ENCODE data around the gene TPM1. TPM values are rescaled to one million over a fixed set of nuclear protein-coding genes. Genes with fewer than 3 reads are reported as not detected.
A peak's percentile ranks its signal among the peaks of the same experiment; 100 is the strongest.

Gene TPM1
- total RNA-seq, 6 experiments from 2014 or later, result 1,264 to 1,620 (median 1,342) TPM

DNA sequence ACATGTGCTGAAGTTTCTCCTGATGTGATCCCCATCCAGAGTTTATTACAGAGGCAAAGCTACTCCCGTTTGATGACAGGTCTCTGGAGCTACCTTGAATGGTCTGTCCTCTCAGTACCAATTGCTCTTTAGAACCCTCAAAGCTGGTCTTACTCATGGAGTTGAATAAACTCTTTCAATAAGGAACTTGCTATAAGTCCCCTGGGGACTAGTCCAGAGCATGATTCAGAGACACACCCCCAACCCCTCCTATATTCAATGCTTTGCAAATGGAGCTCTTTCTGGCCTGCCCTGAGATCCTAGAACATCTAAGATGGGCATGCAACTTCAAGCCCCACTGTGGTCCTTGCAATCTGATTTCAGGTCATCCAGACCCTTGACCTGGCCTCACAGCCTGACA is 23.9 kb upstream of the TPM1 start:
- Mint-ChIP-seq H3K27me3 (ENCODE audit: insufficient read depth) (no peaks in the 10 kb centered on the region; the same call in 1 of the 2 replicates), H3K27ac (no peak overlapping the region; the same call in 1 of the 2 replicates), H3K4me3 (no peak overlapping the region), H3K9me3 (0 out of 2 replicates have a peak, but pooled peaks cover 4% of the 10 kb centered on the region), H3K4me1 (ENCODE audit: low read depth) (peaks cover 85% of the 10 kb centered on the region), H3K36me3 (ENCODE audit: low read depth) (no peaks in the 10 kb centered on the region)
- TF ChIP-seq, protein P1, sequence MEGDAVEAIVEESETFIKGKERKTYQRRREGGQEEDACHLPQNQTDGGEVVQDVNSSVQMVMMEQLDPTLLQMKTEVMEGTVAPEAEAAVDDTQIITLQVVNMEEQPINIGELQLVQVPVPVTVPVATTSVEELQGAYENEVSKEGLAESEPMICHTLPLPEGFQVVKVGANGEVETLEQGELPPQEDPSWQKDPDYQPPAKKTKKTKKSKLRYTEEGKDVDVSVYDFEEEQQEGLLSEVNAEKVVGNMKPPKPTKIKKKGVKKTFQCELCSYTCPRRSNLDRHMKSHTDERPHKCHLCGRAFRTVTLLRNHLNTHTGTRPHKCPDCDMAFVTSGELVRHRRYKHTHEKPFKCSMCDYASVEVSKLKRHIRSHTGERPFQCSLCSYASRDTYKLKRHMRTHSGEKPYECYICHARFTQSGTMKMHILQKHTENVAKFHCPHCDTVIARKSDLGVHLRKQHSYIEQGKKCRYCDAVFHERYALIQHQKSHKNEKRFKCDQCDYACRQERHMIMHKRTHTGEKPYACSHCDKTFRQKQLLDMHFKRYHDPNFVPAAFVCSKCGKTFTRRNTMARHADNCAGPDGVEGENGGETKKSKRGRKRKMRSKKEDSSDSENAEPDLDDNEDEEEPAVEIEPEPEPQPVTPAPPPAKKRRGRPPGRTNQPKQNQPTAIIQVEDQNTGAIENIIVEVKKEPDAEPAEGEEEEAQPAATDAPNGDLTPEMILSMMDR (IDR thresholded peaks at IDR 0.05), result no peak
- no peak for DNase-seq

DNA sequence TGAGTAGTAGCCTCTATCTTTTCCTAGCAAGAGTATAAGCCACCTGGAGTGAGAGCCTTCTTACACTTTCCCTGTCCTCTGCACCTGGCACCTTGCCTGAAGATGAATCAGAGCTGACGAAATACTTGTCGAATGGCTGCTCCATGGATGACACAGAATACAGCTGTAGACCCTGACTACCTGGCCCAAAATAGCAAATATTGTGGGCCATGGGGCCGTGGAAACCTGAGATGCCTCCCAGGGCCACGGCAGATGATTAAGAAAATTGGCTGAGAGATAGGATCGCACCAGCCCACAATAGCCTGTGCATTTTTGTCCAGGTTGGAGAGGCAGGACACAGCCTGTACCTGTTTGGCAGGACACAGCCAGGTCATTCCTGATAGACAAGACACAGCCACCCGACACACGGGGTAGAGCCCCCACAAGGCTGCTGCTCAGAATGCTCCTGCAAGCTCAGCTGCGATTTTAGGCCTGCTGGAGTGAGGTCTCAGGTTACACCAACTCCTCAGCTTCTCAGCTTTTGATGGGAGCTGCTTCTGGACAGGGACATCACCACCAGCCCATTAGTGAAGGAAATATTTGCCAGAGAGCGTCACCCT is 22.9 kb upstream of the TPM1 start:
- DNase-seq, result peak; percentile 82
- Mint-ChIP-seq H3K27me3 (ENCODE audit: insufficient read depth) (no peaks in the 10 kb centered on the region; the same call in 1 of the 2 replicates), H3K4me3 (peak overlapping the region; percentile 39), H3K36me3 (ENCODE audit: low read depth) (no peaks in the 10 kb centered on the region), H3K9me3 (0 out of 2 replicates have a peak, but pooled peaks cover 4% of the 10 kb centered on the region), H3K4me1 (ENCODE audit: low read depth) (peaks cover 85% of the 10 kb centered on the region), H3K27ac (peak overlapping the region; percentile 77)
- TF ChIP-seq, protein P1 (IDR thresholded peaks at IDR 0.05), result no peak

DNA sequence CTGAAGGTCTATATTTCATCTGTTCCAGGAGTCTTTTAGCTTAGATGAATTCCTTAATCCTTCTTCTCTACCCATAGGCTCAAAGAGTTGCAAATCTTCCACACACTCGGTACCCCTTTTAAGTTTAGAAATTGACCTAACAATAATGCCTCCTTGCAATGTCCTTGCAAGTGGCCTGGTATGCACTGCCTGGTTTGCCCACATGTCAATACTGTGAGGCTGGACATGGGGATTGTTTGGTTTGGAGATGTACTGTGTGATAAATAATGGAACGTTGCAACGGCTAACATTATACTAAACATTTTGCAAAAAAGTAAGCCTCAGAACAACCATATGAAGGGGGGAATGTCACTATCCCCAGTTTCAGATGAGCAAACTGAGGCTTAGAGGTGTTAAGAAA is 22.4 kb upstream of the TPM1 start:
- no peaks in the 10 kb centered on the region; the same call in 1 of the 2 replicates for H3K27me3 Mint-ChIP-seq (ENCODE audit: insufficient read depth)
- TF ChIP-seq, protein P1 (IDR thresholded peaks at IDR 0.05), result no peak
- DNase-seq, result no peak
- H3K4me1 Mint-ChIP-seq (ENCODE audit: low read depth), result peaks cover 82% of the 10 kb centered on the region
- no peaks in the 10 kb centered on the region for H3K36me3 Mint-ChIP-seq (ENCODE audit: low read depth)
- peak overlapping the region; percentile 77 for H3K27ac Mint-ChIP-seq
- H3K4me3 Mint-ChIP-seq, result peak overlapping the region; percentile 39
- 0 out of 2 replicates have a peak, but pooled peaks cover 4% of the 10 kb centered on the region for H3K9me3 Mint-ChIP-seq

DNA sequence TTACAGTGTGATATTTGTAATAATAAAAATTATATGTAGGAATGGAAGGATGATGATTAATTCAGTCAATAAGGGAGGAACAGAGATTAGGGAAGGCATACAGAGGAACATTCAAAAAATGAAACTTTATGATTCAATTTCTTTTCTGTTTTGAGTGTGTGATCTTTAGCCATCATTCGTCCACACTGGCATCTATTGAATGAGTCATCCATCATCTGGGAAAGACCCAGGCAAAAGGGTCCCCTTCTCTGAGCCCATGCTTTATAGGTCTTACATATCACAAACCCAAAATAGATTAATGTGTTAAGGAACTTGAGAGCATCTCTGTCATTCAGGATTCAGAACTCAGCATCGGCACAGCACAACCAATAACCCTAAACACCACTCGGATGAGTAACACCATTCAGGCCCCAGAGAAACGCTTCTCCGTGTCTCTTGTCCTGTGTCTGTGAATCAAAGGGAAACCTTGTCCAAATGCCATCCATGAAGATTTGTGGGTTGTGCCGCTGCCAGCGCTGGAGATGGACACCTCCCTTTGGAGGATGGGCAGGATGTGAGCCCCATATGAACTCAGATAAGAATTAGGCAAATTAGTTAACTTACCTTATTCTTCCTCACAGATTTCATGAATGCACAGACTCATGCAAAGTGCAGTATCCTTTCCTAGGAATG is 21.7 kb upstream of the TPM1 start:
- no peaks in the 10 kb centered on the region; the same call in 1 of the 2 replicates for H3K27me3 Mint-ChIP-seq (ENCODE audit: insufficient read depth)
- DNase-seq, result no peak
- no peak overlapping the region for H3K27ac Mint-ChIP-seq
- no peak overlapping the region for H3K4me3 Mint-ChIP-seq
- no peaks in the 10 kb centered on the region for H3K36me3 Mint-ChIP-seq (ENCODE audit: low read depth)
- peaks cover 74% of the 10 kb centered on the region for H3K4me1 Mint-ChIP-seq (ENCODE audit: low read depth)
- TF ChIP-seq, protein P1 (IDR thresholded peaks at IDR 0.05), result no peak
- H3K9me3 Mint-ChIP-seq, result 0 out of 2 replicates have a peak, but pooled peaks cover 4% of the 10 kb centered on the region

DNA sequence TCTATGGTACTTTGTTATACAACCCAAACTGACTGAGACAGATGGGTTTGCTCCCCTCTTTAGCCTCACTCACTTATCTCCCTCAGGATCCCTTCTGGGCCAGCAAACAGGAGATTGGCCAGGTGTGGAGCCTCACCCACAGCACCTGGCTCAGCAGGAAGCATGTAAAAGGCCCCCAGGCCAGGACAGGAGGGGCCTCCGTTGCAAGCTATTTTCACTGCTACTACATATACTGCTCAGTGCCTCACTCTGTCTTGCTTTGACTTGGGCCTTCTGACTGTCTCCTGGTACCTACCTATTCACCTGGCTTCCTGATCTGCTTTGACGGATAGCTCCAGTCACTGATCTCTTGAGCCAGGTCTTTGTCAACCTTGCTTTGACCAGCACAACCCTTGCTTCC is 20.4 kb upstream of the TPM1 start:
- Mint-ChIP-seq H3K9me3 (0 out of 2 replicates have a peak, but pooled peaks cover 4% of the 10 kb centered on the region), H3K4me1 (ENCODE audit: low read depth) (peaks cover 62% of the 10 kb centered on the region)

More for the DNA sequence above, 20.4 kb upstream of the TPM1 start:
- no peak for DNase-seq
- Mint-ChIP-seq H3K27ac (peak overlapping the region; percentile 91), H3K36me3 (ENCODE audit: low read depth) (no peaks in the 10 kb centered on the region), H3K27me3 (ENCODE audit: insufficient read depth) (no peaks in the 10 kb centered on the region; the same call in 1 of the 2 replicates), H3K4me3 (no peak overlapping the region; the same call in 1 of the 2 replicates)
- TF ChIP-seq, protein P1 (IDR thresholded peaks at IDR 0.05), result no peak
